Calu3 (cell line): ENCODE measurements around the gene DROSHA. TPM values are rescaled to one million over a fixed set of nuclear protein-coding genes. Genes with fewer than 3 reads are reported as not detected.

Source experiments
- BruUV-seq: library from RNA; stranded (reverse); fragments of 400-500 nt; replicated peaks from 2 replicates; lab custom pipeline; 2021; lab: Mats Ljungman, UMichigan
- CTCF ChIA-PET: fragments of 300-600 bp; sonication (Branson Sonifier 250); formaldehyde crosslinking; loops from one replicate; lab custom pipeline; 2022; ENCODE audit warnings: antibody characterized with exemption; lab: Charles Lee
- DNase-seq: peaks from one replicate; pipeline ENCODE4 v3.0.0; 2022
- H3K27ac Mint-ChIP-seq: one replicate; pipeline ENCODE4 v1.8.0; 2022; ENCODE audit warnings: mixed read lengths; ENCODE audit not compliant: unreplicated experiment
- H3K27me3 Mint-ChIP-seq: one replicate; pipeline ENCODE4 v1.8.0; 2022; ENCODE audit warnings: mixed read lengths; ENCODE audit not compliant: unreplicated experiment
- H3K36me3 Mint-ChIP-seq: one replicate; pipeline ENCODE4 v1.8.0; 2022; ENCODE audit warnings: mild to moderate bottlenecking, moderate library complexity, mixed read lengths; ENCODE audit not compliant: insufficient read depth, unreplicated experiment
- H3K4me1 Mint-ChIP-seq: one replicate; pipeline ENCODE4 v1.8.0; 2022; ENCODE audit warnings: mild to moderate bottlenecking, low read depth, mixed read lengths; ENCODE audit not compliant: unreplicated experiment
- H3K4me3 Mint-ChIP-seq: one replicate; pipeline ENCODE4 v1.8.0; 2022; ENCODE audit warnings: mild to moderate bottlenecking, low read depth, moderate library complexity, mixed read lengths; ENCODE audit not compliant: unreplicated experiment
- H3K9me3 Mint-ChIP-seq: one replicate; pipeline ENCODE4 v1.8.0; 2022; ENCODE audit warnings: low read depth, mixed read lengths; ENCODE audit not compliant: unreplicated experiment
- intact Hi-C: fragments of 100-400 bp; cut with micrococcal nuclease; formaldehyde crosslinking; loops from one replicate; pipeline ENCODE4 v1.10.0; 2022; ENCODE audit not compliant: unreplicated experiment
- total RNA-seq: library from RNA; stranded (reverse); gene quantifications from 2 replicates; pipeline ENCODE4 v1.2.3, GENCODE V29; 2022
- TF ChIP-seq, protein P1 (sequence below): fragments of 200-600 bp; IDR thresholded peaks from one replicate; pipeline ENCODE4 v1.8.0; 2022; ENCODE audit warnings: antibody characterized with exemption; ENCODE audit not compliant: unreplicated experiment

DROSHA gene
- total RNA-seq, 1 experiment from 2014 or later: 72.5 TPM

DNA sequence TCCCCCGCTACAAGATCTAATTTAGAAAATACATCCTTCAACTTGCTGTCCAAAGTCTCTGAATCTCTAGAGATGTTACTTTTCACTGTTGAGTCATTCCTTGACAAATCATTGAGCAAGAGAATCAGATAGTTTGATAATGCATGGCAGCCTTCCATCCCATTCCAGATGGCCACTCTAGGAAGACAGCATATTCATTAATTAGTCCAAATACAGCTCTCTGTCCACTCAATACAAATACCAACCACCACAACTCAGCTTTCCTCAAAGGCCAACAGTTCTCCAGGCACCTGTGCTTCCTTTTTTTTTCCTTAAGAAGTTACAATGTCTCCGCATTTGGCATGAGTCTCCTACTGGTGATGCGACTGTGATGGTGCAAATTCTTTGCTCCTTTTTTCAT is 72.3 kb downstream of the DROSHA start:
- DNase-seq: no peak

DNA sequence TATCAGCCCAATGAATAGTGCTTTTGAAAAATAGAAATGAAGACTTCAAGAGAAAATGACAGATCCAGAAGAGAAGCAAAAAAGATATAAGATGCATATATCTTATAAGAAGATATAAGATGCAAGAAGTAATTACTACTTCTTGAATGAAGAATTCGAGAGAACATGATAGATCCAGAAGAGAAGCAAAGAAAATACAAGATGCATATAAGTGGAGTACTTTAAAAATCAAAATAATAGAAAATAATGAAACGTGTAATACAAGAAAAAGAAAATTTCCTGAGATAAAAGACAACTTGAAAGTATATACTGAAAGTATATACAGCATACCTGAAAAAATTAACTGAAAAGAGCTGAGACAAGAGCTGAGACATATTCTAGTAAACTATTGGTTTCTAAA is 76.7 kb downstream of the DROSHA start:
- H3K4me3 Mint-ChIP-seq: no peak overlapping the region
- no peaks in the 10 kb centered on the region for H3K27me3 Mint-ChIP-seq
- H3K4me1 Mint-ChIP-seq: no peaks in the 10 kb centered on the region
- intact Hi-C loops: no loop called here
- no TSS peak for BruUV-seq
- TF ChIP-seq, protein P1, sequence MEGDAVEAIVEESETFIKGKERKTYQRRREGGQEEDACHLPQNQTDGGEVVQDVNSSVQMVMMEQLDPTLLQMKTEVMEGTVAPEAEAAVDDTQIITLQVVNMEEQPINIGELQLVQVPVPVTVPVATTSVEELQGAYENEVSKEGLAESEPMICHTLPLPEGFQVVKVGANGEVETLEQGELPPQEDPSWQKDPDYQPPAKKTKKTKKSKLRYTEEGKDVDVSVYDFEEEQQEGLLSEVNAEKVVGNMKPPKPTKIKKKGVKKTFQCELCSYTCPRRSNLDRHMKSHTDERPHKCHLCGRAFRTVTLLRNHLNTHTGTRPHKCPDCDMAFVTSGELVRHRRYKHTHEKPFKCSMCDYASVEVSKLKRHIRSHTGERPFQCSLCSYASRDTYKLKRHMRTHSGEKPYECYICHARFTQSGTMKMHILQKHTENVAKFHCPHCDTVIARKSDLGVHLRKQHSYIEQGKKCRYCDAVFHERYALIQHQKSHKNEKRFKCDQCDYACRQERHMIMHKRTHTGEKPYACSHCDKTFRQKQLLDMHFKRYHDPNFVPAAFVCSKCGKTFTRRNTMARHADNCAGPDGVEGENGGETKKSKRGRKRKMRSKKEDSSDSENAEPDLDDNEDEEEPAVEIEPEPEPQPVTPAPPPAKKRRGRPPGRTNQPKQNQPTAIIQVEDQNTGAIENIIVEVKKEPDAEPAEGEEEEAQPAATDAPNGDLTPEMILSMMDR: no peak
- DNase-seq: no peak
- H3K9me3 Mint-ChIP-seq: peaks cover 10% of the 10 kb centered on the region
- H3K27ac Mint-ChIP-seq: no peak overlapping the region
- H3K36me3 Mint-ChIP-seq: peaks cover 11% of the 10 kb centered on the region
- CTCF ChIA-PET: no interaction called here

More for the DNA sequence above, 72.3 kb downstream of the DROSHA start:
- CTCF ChIA-PET: no interaction called here
- Mint-ChIP-seq H3K4me1 (no peaks in the 10 kb centered on the region), H3K9me3 (peaks cover 10% of the 10 kb centered on the region), H3K27ac (no peak overlapping the region), H3K36me3 (peaks cover 16% of the 10 kb centered on the region), H3K4me3 (no peak overlapping the region), H3K27me3 (no peaks in the 10 kb centered on the region)
- BruUV-seq: no TSS peak
- intact Hi-C loops: no loop called here
- TF ChIP-seq, protein P1: no peak

DNA sequence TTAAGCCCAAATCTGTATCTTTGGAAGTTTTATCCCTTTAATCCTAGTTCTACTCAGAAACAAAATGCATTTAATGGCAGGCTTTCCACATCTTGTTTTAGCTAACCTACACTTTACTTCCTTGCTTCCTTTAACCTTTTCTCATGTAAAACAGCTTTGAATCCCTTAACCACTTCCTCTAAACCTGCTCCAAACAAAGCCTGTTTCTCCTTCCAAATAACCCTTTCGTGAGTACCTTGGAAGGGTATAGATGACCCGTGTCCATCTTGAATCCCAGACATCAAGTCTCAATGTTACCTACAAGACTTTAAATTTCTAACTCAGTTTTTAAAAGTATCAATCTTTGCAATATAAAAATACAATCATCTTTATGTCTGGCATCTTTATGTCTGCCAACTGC is 78.4 kb downstream of the DROSHA start:
- Mint-ChIP-seq H3K36me3 (peaks cover 15% of the 10 kb centered on the region), H3K4me1 (no peaks in the 10 kb centered on the region), H3K9me3 (peaks cover 10% of the 10 kb centered on the region), H3K4me3 (no peak overlapping the region), H3K27me3 (no peaks in the 10 kb centered on the region), H3K27ac (no peak overlapping the region)
- TF ChIP-seq, protein P1: no peak
- CTCF ChIA-PET: no interaction called here
- DNase-seq: no peak
- BruUV-seq: no TSS peak
- intact Hi-C loops: no loop called here

DNA sequence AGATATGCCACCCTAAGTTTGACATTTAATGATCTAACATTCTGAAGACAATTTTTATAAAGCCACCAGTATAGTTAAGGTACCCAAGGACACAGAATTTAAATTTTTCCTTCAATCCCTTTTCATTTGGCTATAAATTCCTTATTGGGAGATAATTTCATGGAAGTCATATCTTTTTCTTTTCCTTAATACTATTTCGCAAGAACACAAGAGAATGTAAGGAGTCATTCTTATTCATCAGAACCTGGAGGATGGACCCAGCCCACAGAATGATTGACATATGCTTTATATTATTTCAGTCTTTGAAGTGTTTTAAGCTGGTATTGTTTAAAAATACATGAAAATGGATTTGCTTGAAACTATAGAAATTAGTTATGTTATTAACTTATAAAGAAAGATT is 79.6 kb downstream of the DROSHA start:
- BruUV-seq: no TSS peak
- Mint-ChIP-seq H3K4me3 (no peak overlapping the region), H3K9me3 (peaks cover 10% of the 10 kb centered on the region), H3K4me1 (no peaks in the 10 kb centered on the region), H3K27ac (no peak overlapping the region), H3K36me3 (peaks cover 22% of the 10 kb centered on the region), H3K27me3 (no peaks in the 10 kb centered on the region)
- CTCF ChIA-PET: interaction anchor here (0.5 kb wide), 1 partner anchor 305 kb away, joined by 3 read pairs; no protein-coding TSS in a partner anchor
- TF ChIP-seq, protein P1: no peak
- intact Hi-C loops: no loop called here
- DNase-seq: no peak
